HG02970 (cell line): ENCODE measurements around the gene LPAR4.
"Not testable (repeated sequence)": the region's sequence is repeated elsewhere in the genome, so short reads cannot be mapped to it uniquely, and the experiment has no call there.

Experiments
- ATAC-seq: cut with Tn5 transposase; IDR thresholded peaks from one replicate; pipeline ENCODE4 v1.9.1; 2021; ENCODE audit warnings: mild to moderate bottlenecking, moderate library complexity, moderate number of reproducible peaks; ENCODE audit not compliant: unreplicated experiment, low FRiP score

Gene LPAR4, protein sequence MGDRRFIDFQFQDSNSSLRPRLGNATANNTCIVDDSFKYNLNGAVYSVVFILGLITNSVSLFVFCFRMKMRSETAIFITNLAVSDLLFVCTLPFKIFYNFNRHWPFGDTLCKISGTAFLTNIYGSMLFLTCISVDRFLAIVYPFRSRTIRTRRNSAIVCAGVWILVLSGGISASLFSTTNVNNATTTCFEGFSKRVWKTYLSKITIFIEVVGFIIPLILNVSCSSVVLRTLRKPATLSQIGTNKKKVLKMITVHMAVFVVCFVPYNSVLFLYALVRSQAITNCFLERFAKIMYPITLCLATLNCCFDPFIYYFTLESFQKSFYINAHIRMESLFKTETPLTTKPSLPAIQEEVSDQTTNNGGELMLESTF

DNA sequence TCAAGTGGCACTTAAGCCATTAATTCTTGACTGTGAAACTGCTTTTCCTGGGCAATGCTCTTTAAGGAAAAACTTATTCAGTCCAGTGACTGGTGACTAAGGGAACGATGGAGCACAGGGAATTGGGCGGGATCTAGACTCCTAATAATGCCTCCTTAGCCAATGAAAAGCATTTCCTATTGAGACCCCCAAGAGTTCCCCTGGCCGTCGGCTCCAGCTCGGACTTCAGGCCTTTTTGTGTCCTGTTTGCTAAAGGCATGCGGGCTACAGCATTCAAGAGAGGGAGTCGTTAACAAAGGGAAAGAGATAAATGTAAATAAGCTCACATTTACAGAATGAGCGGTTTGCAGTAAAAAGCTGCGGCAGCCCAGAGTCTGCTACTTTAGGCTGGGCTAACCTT, at the start of gene LPAR4:
LPAR4 (plus strand) TSS at position 232 of the 400 bp plus-strand sequence. CDS start 7,150 bp downstream, outside the sequence.
- no peak for ATAC-seq

DNA sequence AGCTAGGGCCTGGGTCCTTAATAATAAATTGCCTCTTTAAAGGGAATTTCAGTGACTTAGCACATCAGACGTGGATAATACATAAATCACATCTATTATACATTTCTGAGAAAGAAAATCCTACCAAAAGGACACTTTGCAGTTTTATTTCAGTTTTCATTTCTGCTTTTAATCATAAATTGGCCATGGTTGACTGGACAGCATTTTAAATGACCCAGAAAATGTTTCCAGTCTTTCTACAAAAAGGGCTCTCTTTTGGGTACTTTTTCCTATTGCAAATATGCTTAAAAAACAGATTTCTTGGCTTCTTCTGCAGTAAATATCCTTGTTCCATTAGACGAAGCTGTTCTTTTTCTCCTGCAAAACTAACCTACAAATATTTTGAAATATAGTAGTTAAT, 41.4 kb upstream of the LPAR4 start:
- ATAC-seq = no peak

DNA sequence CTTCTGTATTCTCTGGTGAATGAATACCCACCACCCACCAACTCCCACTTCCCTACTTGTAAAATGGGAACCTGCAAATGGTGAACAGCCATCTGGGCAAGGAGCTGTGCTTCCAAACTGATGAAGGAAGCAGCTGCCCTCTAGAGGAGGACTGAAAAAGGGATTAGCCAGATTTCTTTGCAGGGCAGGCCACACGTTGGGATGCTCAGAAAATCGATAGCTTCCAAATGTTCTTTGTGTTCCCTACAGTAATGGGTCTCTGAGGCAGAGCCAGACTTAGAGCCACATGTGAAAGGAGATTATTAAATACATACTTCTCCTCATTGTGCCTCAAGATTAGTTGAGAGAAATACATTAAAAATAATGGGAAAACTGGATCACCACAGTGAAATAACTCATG, 39.3 kb upstream of the LPAR4 start:
- ATAC-seq = no peak

GRCh38 chrX:78708816-78709215, 38.7 kb upstream of the LPAR4 start:
- no peak for ATAC-seq

GRCh38 chrX:78710171-78710570, 37.3 kb upstream of the LPAR4 start:
- no peak for ATAC-seq

DNA sequence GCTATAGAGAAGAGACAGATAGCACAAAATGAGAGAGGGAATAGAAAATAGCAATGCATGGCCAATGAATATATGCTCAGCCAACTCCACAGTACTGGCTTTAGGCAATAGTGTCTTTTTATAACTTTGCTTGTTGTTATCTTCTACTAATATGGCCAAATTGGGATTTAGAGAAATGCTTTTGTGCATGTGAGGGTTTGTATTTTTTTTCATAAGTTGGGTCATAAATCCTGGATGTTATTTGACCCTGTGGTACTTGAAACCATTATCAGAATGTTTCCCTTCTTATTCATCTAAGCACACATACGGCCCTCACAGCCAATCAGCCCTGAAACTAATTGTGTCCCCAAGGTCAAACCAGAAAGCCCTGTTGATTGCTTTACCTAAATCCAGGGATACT, 35.2 kb upstream of the LPAR4 start:
- ATAC-seq = no peak

DNA sequence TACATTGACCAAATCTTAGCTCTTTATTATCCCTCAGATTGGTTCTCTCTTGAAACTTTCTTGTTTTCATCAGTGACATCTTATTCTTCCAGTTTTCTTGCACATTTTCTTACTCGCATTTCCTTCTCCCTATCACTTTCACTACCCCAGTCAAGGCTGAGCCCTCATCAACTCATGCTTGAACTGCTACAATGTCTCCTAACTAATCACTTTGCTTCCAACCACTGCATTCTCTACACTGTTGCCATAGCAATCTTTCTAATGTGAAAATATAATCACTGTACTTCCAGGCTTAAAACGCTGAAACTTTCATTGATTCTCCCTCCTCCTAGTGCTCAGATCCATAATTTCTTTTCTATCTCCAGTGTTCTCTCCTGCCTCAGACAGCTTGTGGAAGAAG, 22.2 kb upstream of the LPAR4 start:
- ATAC-seq = no peak

DNA sequence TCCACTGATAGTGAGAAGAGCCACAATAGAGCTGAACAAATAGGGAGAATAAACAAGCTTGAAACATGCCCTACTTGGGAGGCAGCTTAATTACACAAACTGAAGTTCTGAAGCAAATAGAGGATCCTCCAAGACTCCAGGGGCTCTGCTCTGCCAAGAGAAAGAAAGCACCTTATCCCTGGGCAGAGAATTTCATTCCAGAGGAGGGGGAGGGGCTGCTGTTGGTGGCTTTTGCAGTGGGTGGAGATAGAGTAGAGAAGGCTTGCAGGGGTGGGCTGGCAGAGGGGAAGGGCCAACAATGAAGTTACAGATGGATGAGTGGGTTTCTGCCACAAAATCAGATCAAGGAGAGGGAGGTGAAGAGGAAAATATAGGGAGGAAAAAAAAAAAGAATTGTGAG, 1.0 kb upstream of the LPAR4 start:
- ATAC-seq = no peak

DNA sequence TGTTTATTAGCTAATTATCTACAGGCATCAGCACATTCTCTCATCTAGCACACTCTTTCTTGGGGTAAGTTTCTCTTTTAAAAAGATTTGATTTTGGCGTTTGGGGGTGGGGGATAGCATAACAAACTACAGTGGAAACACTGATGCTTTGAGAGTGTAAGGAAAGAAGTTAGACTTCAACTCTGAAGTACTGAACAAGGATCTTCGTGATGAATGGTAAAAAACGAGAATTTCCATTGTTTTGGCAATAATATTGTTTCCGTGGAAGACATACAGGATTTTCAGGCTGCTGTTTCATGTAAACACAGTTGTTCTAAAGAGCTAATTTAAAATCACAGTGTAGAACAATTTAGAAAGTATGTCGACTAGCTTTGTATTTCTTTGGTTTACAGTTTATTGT, 451 bp downstream of the LPAR4 start:
- ATAC-seq = no peak

DNA sequence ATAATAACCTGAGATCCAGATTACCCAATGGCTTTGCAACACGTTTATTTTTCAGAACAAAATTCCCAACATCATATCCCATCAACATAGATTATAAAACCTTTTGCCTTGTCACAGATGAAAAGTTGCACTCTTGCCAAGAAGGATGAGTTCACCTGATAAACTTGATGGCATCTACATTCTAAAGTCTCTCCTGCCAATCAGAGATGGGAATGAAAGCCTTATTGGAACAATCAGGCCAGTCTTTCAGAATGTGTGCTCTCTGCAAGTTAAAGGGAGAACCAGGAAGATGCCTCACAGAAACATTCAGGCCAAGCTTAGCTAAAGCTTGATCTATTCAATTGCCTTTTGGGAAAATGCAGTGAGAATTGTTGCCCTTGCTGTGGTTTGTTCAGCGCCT, 1.3 kb downstream of the LPAR4 start:
- no peak for ATAC-seq

GRCh38 chrX:78753571-78753970, 6.1 kb downstream of the LPAR4 start:
- ATAC-seq = no peak

- no peak for ATAC-seq
Observed at GRCh38 chrX:78754917-78755316, 7.4 kb downstream of the LPAR4 start.

GRCh38 chrX:78759081-78759480, 11.6 kb downstream of the LPAR4 start:
- ATAC-seq = no peak

DNA sequence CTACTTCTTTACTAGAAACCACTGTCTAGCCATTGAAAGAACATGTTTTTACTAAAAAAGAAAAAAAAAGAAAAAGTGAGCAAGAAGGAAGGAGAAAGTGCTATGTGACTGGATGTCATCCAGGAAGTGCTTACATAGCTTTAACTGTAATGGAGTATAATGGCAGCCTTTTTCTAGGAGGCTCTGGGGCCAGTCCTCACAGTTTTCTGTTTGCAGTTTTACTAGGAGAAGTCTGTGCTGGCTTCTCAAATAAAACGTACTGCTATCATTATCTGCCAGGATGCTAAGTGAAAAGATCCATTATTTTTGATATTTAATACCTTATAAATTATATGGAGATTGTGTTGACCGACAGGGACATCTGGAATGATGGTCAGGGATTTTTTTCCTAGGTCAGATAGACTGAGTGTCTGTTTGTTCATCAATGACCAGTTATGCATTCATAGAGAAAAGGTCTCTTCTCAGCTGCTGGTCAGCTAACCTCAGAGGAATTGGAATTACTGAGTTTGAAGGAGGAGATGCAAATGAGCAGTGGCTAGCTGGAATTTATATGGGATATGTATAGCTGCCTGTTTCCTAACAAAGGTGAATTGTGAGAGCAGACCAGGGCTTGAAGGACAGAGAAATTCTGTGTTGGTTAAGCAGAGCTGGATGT, 21.7 kb downstream of the LPAR4 start:
- no peak for ATAC-seq

GRCh38 chrX:78769946-78770345, 22.4 kb downstream of the LPAR4 start:
- no peak for ATAC-seq

DNA sequence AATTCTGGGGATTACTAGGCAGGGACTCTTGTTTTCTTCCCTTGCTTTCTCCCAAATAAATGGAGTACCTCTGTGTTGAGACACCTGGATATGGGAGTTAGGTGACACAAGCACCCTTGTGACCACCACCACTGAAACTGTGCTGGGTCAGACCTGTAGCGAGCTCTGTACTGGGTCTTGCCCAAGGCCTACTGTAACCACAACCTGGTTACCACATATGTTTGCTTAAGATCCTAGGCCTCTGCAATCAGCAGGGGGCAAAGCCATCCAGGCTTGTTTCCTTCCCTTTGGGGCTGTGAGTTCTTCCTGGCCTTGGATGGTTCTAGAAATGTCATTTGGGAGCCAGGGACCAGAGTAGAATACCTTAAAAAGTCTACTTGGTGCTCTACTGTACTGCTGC, 49.4 kb downstream of the LPAR4 start:
- no peak for ATAC-seq

GRCh38 chrX:78800114-78800513, 52.6 kb downstream of the LPAR4 start:
- no peak for ATAC-seq

DNA sequence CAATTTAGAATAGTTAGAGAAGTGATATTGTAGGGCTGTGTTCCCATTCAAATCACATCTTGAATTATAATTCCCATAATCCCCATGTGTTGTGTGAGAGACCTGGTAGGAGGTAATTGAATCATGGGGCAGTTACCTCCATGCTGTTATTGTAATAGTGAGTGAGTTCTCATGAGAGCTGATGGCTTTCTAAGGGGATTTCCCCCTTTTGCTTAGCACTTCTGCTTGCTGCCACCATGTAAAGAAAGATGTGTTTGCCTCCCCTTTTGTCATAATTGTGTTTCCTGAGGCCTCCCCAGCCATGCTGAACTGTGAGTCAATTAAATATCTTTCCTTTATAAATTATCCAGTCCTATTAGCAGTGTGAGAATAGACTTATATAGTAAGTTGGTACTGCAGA, 53.2 kb downstream of the LPAR4 start:
- ATAC-seq = no peak

GRCh38 chrX:78801522-78801921, 54.0 kb downstream of the LPAR4 start:
- ATAC-seq = no peak

- not testable (repeated sequence) for ATAC-seq
Observed at GRCh38 chrX:78802526-78802925, 55.0 kb downstream of the LPAR4 start.
